ENCODE measurements around the gene DPP8. TPM values are rescaled to one million over a fixed set of nuclear protein-coding genes. Genes with fewer than 3 reads are reported as not detected.

Gene DPP8
- polyA plus RNA-seq, 1 experiment: 29.9 TPM

DNA sequence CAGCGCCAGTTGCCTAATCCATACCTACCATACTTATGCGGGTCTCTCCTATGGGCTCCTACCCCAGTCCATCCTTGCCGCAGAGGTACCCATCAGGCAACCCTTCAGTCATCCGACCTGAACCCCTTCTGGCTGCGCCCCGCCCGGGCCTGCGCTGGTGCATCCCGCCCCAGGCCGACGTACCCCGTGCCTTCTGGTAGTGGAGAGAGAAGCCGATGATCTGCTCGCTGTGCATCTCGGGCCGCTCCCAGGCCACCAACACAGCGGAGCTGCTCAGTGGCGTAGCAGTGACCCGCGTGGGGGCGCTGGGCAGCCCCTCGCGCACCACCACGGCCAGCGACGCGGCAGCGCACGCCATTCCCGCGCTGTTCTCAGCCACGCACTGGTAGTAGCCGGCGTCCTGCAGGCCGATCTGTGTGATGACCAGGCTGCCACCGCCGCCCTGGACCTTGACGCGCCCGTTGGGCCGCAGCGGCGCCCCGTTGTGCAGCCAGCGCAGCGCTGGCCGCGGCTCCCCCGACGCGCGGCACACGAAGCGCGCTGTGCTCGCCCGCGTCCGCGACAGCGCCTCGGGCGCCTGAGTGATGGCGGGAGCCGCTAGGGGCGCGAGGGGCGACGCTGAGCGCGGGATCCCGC lies 121.8 kb downstream of the DPP8 start:
- TF ChIP-seq, protein P1, sequence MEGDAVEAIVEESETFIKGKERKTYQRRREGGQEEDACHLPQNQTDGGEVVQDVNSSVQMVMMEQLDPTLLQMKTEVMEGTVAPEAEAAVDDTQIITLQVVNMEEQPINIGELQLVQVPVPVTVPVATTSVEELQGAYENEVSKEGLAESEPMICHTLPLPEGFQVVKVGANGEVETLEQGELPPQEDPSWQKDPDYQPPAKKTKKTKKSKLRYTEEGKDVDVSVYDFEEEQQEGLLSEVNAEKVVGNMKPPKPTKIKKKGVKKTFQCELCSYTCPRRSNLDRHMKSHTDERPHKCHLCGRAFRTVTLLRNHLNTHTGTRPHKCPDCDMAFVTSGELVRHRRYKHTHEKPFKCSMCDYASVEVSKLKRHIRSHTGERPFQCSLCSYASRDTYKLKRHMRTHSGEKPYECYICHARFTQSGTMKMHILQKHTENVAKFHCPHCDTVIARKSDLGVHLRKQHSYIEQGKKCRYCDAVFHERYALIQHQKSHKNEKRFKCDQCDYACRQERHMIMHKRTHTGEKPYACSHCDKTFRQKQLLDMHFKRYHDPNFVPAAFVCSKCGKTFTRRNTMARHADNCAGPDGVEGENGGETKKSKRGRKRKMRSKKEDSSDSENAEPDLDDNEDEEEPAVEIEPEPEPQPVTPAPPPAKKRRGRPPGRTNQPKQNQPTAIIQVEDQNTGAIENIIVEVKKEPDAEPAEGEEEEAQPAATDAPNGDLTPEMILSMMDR (IDR thresholded peaks at IDR 0.05; ENCODE audit: low read depth, low read length): no peak
- Histone ChIP-seq H3K27me3 (ENCODE audit: control insufficient read depth, insufficient read depth, low read length) (peaks cover 37% of the 10 kb centered on the region), H3K4me3 (ENCODE audit: low read depth, low read length) (no peak overlapping the region), H3K27ac (ENCODE audit: low read depth, low read length) (no peak overlapping the region), H3K9me3 (ENCODE audit: control insufficient read depth, insufficient read depth, low read length) (no peaks in the 10 kb centered on the region)
- ChIA-PET CTCF (interaction anchor here (2.0 to 3.4 kb wide), 2 partner anchors 10 to 77 kb away, joined by 9 to 15 read pairs; no protein-coding TSS in a partner anchor), POLR2A (no interaction called here)
- no peak for DNase-seq (ENCODE audit: low read depth, low spot score)

DNA sequence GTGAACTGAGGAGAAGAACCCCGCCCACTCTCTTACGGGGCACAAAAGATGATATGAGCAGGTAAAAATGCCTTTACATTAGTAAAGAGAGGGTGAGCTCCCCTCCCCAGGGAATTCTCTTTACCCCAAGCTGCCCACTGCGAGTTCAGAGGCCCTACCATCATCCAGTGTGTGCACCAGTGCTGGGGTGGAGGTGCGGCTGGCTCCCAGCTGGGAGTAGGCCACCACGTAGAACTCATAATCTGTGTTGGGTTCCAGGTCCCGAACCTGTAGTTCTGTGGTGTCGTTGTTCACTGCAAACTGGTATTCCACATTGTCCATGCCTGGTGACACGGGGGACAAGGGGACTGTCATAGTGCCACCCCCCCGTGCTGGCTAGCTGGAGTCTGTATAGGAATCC lies 122.6 kb downstream of the DPP8 start:
- no peaks in the 10 kb centered on the region for H3K9me3 ChIP-seq (ENCODE audit: control insufficient read depth, insufficient read depth, low read length)
- peaks cover 38% of the 10 kb centered on the region for H3K27me3 ChIP-seq (ENCODE audit: control insufficient read depth, insufficient read depth, low read length)
- H3K4me3 ChIP-seq (ENCODE audit: low read depth, low read length): no peak overlapping the region
- TF ChIP-seq, protein P1 (IDR thresholded peaks at IDR 0.05; ENCODE audit: low read depth, low read length): no peak
- H3K27ac ChIP-seq (ENCODE audit: low read depth, low read length): no peak overlapping the region
- POLR2A ChIA-PET: interaction anchor here (0.5 kb wide), 1 partner anchor 18 kb away, joined by 5 read pairs; no protein-coding TSS in a partner anchor
- no peak for DNase-seq (ENCODE audit: low read depth, low spot score)
- CTCF ChIA-PET: interaction anchor here (1.0 to 3.4 kb wide), 3 partner anchors 10 to 76 kb away, joined by 3 to 15 read pairs (median 9); no protein-coding TSS in a partner anchor

DNA sequence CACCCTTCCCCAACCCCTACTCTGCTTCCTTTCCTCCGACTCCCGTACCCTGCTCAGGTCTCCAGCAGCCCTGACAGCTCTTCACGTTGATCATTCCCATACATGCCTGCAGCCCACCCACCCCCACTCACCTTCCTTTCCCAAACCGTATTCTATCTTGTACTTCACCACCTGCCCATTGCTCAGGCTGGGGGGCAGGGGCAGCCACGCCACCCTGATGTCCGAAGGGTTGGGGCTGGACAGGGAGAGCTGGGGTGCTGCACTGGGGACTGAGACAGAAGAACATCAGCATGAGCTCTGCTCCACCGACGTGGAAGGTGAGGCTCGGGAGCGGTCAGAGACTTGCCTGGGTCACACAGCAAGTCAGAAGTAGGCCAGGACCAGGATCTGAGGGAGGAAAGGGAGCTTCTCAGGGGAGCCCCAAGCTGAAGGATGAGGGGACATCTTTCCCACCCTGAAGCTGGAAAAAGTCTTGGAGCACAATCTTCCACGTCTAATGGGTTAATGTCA lies 123.2 kb downstream of the DPP8 start:
- POLR2A ChIA-PET: no interaction called here
- Histone ChIP-seq H3K4me3 (ENCODE audit: low read depth, low read length) (no peak overlapping the region), H3K27me3 (ENCODE audit: control insufficient read depth, insufficient read depth, low read length) (peaks cover 39% of the 10 kb centered on the region), H3K9me3 (ENCODE audit: control insufficient read depth, insufficient read depth, low read length) (no peaks in the 10 kb centered on the region), H3K27ac (ENCODE audit: low read depth, low read length) (no peak overlapping the region)
- TF ChIP-seq, protein P1 (IDR thresholded peaks at IDR 0.05; ENCODE audit: low read depth, low read length): no peak
- DNase-seq (ENCODE audit: low read depth, low spot score): no peak
- CTCF ChIA-PET: interaction anchor here (1.0 to 3.4 kb wide), 3 partner anchors 9 to 76 kb away, joined by 3 to 15 read pairs (median 9); no protein-coding TSS in a partner anchor

DNA sequence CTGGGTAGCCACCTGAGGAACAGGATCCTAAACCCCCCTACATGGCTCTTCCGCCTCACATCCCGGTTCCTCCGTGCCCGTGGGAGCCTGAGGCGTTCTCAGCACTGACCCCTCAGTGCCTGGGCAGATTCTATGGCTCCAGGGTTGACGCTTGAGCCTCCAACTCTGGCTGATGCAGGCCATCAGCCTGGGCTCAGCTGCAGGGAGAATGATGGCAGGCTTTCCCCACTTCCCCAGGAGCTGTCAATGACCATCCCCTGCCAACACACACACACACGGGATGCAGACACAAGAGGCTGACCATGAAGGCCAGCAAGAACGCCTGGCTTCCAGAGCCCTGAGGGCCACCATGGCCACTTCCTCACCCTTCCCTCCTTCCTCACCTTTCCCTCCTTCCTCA lies 123.9 kb downstream of the DPP8 start:
- no peak overlapping the region for H3K4me3 ChIP-seq (ENCODE audit: low read depth, low read length)
- no peaks in the 10 kb centered on the region for H3K9me3 ChIP-seq (ENCODE audit: control insufficient read depth, insufficient read depth, low read length)
- POLR2A ChIA-PET: no interaction called here
- DNase-seq (ENCODE audit: low read depth, low spot score): no peak
- TF ChIP-seq, protein P1 (IDR thresholded peaks at IDR 0.05; ENCODE audit: low read depth, low read length): no peak
- H3K27me3 ChIP-seq (ENCODE audit: control insufficient read depth, insufficient read depth, low read length): peaks cover 39% of the 10 kb centered on the region
- CTCF ChIA-PET: interaction anchor here (2.0 to 3.4 kb wide), 2 partner anchors 8 to 75 kb away, joined by 9 to 15 read pairs; no protein-coding TSS in a partner anchor
- no peak overlapping the region for H3K27ac ChIP-seq (ENCODE audit: low read depth, low read length)

DNA sequence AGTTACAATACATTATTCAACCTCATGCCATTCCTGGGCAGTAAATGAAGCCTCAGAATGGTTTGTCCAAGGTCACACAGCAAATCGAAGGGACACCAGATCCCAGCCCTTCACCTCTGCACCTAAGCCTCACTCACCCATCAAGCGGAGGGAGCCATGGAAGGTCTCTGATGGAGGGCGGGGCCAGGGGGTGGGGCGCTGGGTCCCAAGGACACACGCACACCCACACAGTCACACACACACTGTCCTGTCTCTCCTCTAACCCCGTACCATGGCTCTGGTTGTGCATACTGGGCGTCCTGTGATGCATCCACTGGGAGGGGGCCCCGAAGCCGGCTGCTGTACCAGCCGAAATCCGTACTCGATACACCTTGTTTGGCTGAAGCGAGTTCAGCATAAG lies 124.4 kb downstream of the DPP8 start:
- ChIA-PET CTCF (interaction anchor here (0.6 to 3.4 kb wide), 2 partner anchors 9 to 74 kb away, joined by 3 to 15 read pairs; no protein-coding TSS in a partner anchor), POLR2A (no interaction called here)
- Histone ChIP-seq H3K27me3 (ENCODE audit: control insufficient read depth, insufficient read depth, low read length) (peaks cover 41% of the 10 kb centered on the region), H3K27ac (ENCODE audit: low read depth, low read length) (no peak overlapping the region), H3K9me3 (ENCODE audit: control insufficient read depth, insufficient read depth, low read length) (no peaks in the 10 kb centered on the region), H3K4me3 (ENCODE audit: low read depth, low read length) (no peak overlapping the region)
- DNase-seq (ENCODE audit: low read depth, low spot score): no peak
- TF ChIP-seq, protein P1 (IDR thresholded peaks at IDR 0.05; ENCODE audit: low read depth, low read length): no peak

Measured in AG04450 (cell line).